A549 (cell line): ENCODE results near the gene SORCS2. TPM values are rescaled to one million over a fixed set of nuclear protein-coding genes. Genes with fewer than 3 reads are reported as not detected.

Source experiments
- ATAC-seq, 2 experiments: fragments of 200-7000 bp in 1 of 2; fragments of >200 bp in 1 of 2; cut with Nextera tagmentation in 1 of 2; cut with Tn5 transposase in 1 of 2; 3 replicates each; pipeline versions ENCODE4 v1.8.0 to v1.9.1; 2018 to 2020; ENCODE audit warnings: mild to moderate bottlenecking in 1 of 2, moderate library complexity in 1 of 2
- CTCF ChIA-PET: fragments of 300-600 bp; sonication (Branson Sonifier 250); formaldehyde crosslinking; extraction: SDS; loops from one replicate; lab custom pipeline; 2021; ENCODE audit warnings: antibody characterized with exemption, inconsistent platforms; lab: Yijun Ruan, JAX
- POLR2A ChIA-PET: fragments of 350-600 bp; formaldehyde crosslinking; extraction: SDS; loops from one replicate; lab custom pipeline; 2021; ENCODE audit warnings: antibody characterized with exemption, inconsistent platforms; lab: Yijun Ruan, JAX
- DNase-seq, 2 experiments: peaks; one replicate each; pipeline versions ENCODE4 v3.0.0 to v3.0.0-alpha.2; 2011 to 2016; ENCODE audit warnings: low read depth in 1 of 2, low spot score in 1 of 2
- FAIRE-seq: peaks from 2 replicates; lab custom pipeline; 2011; peaks lifted over from hg19 to GRCh38; lab: Jason Lieb, UNC
- H3K27ac ChIP-seq, 2 experiments: fragments of >200 bp; sonication (Bioruptor Twin); formaldehyde crosslinking; 3 replicates each; pipeline ENCODE4 v1.5.1; 2016 to 2017
- H3K4me1 ChIP-seq: fragments of >200 bp; sonication (Bioruptor Twin); formaldehyde crosslinking; 3 replicates; pipeline ENCODE4 v1.6.1; 2016
- H3K4me2 ChIP-seq: fragments of >200 bp; sonication (Bioruptor Twin); formaldehyde crosslinking; 3 replicates; pipeline ENCODE4 v1.6.1; 2016
- H3K4me3 ChIP-seq: fragments of >200 bp; sonication (Bioruptor Twin); formaldehyde crosslinking; 3 replicates; pipeline ENCODE4 v1.5.1; 2016
- H3K9me3 ChIP-seq: fragments of >200 bp; sonication (Bioruptor Twin); formaldehyde crosslinking; 3 replicates; pipeline ENCODE4 v1.6.1; 2016
- CBX8 ChIP-seq: fragments of 200-600 bp; sonication (generic); IDR thresholded peaks from 2 replicates; pipeline ENCODE4 v1.6.1; 2016
- CEBPB ChIP-seq, 2 experiments: fragments of >200 bp in 1 of 2; sonication (Bioruptor Twin) in 1 of 2; formaldehyde crosslinking in 1 of 2; IDR thresholded peaks; 2 replicates each; pipeline ENCODE4 v1.6.1; 2012 to 2016
- CHD2 ChIP-seq: fragments of 150-350 bp; IDR thresholded peaks from 2 replicates; pipeline ENCODE4 v1.6.1; 2014; ENCODE audit warnings: low read length; ENCODE audit not compliant: partially characterized antibody
- CHD4 ChIP-seq: fragments of 200-600 bp; sonication (generic); IDR thresholded peaks from 2 replicates; pipeline ENCODE4 v1.6.1; 2016; ENCODE audit warnings: antibody characterized with exemption, mild to moderate bottlenecking, borderline replicate concordance
- CTCF ChIP-seq: fragments of >200 bp; sonication (Bioruptor Twin); formaldehyde crosslinking; IDR thresholded peaks from 3 replicates; pipeline ENCODE4 v1.5.1; 2016
- EHF ChIP-seq: fragments of 250-450 bp; sonication (Bioruptor Pico); IDR thresholded peaks from 2 replicates; pipeline ENCODE4 v1.5.0; 2020; ENCODE audit warnings: mild to moderate bottlenecking
- EP300 ChIP-seq, 2 experiments: fragments of >200 bp; sonication (Bioruptor Twin); formaldehyde crosslinking; IDR thresholded peaks; 2 replicates in 1 of 2; 3 replicates in 1 of 2; pipeline ENCODE4 v1.6.1; 2016 to 2017
- ESRRA ChIP-seq: fragments of 150-350 bp; IDR thresholded peaks from 2 replicates; pipeline ENCODE4 v1.6.1; 2014; ENCODE audit warnings: mild to moderate bottlenecking, low read length, borderline replicate concordance
- FOSB ChIP-seq: fragments of 250-450 bp; sonication (Bioruptor Pico); IDR thresholded peaks from 2 replicates; pipeline ENCODE4 v1.5.0; 2020; ENCODE audit warnings: mild to moderate bottlenecking, moderate library complexity
- HEYL ChIP-seq: fragments of 250-450 bp; sonication (Bioruptor Pico); IDR thresholded peaks from 2 replicates; pipeline ENCODE4 v1.8.0; 2021; ENCODE audit warnings: mild to moderate bottlenecking, moderate library complexity
- HOXB13 ChIP-seq: fragments of 250-450 bp; sonication (Bioruptor Pico); IDR thresholded peaks from 2 replicates; pipeline ENCODE4 v1.5.0; 2020; ENCODE audit warnings: low read depth, mild to moderate bottlenecking, moderate library complexity
- HOXB5 ChIP-seq: fragments of 250-450 bp; sonication (Bioruptor Pico); IDR thresholded peaks from 2 replicates; pipeline ENCODE4 v1.5.0; 2020; ENCODE audit warnings: mild to moderate bottlenecking, moderate library complexity
- JUNB ChIP-seq: fragments of >200 bp; sonication (Bioruptor Twin); formaldehyde crosslinking; IDR thresholded peaks from 2 replicates; pipeline ENCODE4 v1.6.1; 2016
- NR3C1 ChIP-seq: fragments of >200 bp; sonication (Bioruptor Twin); formaldehyde crosslinking; IDR thresholded peaks from 3 replicates; pipeline ENCODE4 v1.6.1; 2017
- PHF8 ChIP-seq: fragments of 200-600 bp; sonication (generic); IDR thresholded peaks from 2 replicates; pipeline ENCODE4 v1.6.1; 2016; ENCODE audit warnings: low read depth, mild to moderate bottlenecking, antibody characterized with exemption, moderate library complexity, borderline replicate concordance
- POLR2A ChIP-seq: IDR thresholded peaks from 2 replicates; pipeline ENCODE4 v1.6.1; 2012; ENCODE audit warnings: mild to moderate bottlenecking, low read length
- RAD21 ChIP-seq, 2 experiments: fragments of >200 bp in 1 of 2; sonication (Bioruptor Twin) in 1 of 2; formaldehyde crosslinking in 1 of 2; IDR thresholded peaks in 1 of 2; conservative IDR thresholded peaks in 1 of 2; 2 replicates in 1 of 2; 3 replicates in 1 of 2; pipeline ENCODE4 v1.6.1; 2012 to 2018; ENCODE audit warnings: inconsistent platforms in 1 of 2
- RARB ChIP-seq: fragments of 250-450 bp; sonication (Bioruptor Pico); IDR thresholded peaks from 2 replicates; pipeline ENCODE4 v1.8.0; 2021; ENCODE audit warnings: mild to moderate bottlenecking, moderate library complexity
- RCOR1 ChIP-seq: fragments of 150-350 bp; IDR thresholded peaks from 2 replicates; pipeline ENCODE4 v1.6.1; 2014; ENCODE audit warnings: antibody characterized with exemption, low read length, low read depth
- REST ChIP-seq: fragments of 200-600 bp; sonication (generic); IDR thresholded peaks from 2 replicates; pipeline ENCODE4 v1.6.1; 2016; ENCODE audit warnings: antibody characterized with exemption, mild to moderate bottlenecking, moderate library complexity
- RFX5 ChIP-seq: fragments of 450-650 bp; IDR thresholded peaks from 2 replicates; pipeline ENCODE4 v1.7.1; 2014; ENCODE audit warnings: antibody characterized with exemption, mild to moderate bottlenecking, moderate library complexity
- SMC3 ChIP-seq: fragments of >200 bp; sonication (Bioruptor Twin); formaldehyde crosslinking; IDR thresholded peaks from 3 replicates; pipeline ENCODE4 v1.6.1; 2018; ENCODE audit warnings: inconsistent platforms
- SREBF2 ChIP-seq: fragments of 450-650 bp; IDR thresholded peaks from 2 replicates; pipeline ENCODE4 v1.6.1; 2014; ENCODE audit warnings: mild to moderate bottlenecking, moderate library complexity
- TFCP2L1 ChIP-seq: fragments of 250-450 bp; sonication (Bioruptor Pico); IDR thresholded peaks from 2 replicates; pipeline ENCODE4 v1.5.0; 2021; ENCODE audit warnings: mild to moderate bottlenecking
- TP53 ChIP-seq: fragments of 250-450 bp; sonication (Bioruptor Pico); IDR thresholded peaks from 2 replicates; pipeline ENCODE4 v1.5.0; 2021; ENCODE audit warnings: mild to moderate bottlenecking, moderate library complexity
- USF2 ChIP-seq: fragments of 450-650 bp; IDR thresholded peaks from 2 replicates; pipeline ENCODE4 v1.6.1; 2014; ENCODE audit warnings: antibody characterized with exemption
- ZFP36 ChIP-seq: fragments of 450-650 bp; IDR thresholded peaks from 2 replicates; pipeline ENCODE4 v1.6.1; 2014; ENCODE audit warnings: borderline replicate concordance; ENCODE audit not compliant: partially characterized antibody
- WGBS: methylation state at CpG from one replicate; pipeline ENCODE4 v1.1.6; 2017; ENCODE audit errors: missing lambda C conversion rate; 5-methylcytosine and 5-hydroxymethylcytosine counted together
- polyA plus RNA-seq, 4 experiments: library from polyadenylated mRNA; depleted of rRNA in 3 of 4; stranded (reverse); fragments of >200 nt; fragmentation: RNase III in 1 of 4; extraction: RNeasy Plus Mini Kit Qiagen cat#74134 plus additional on column Dnase treatment in 1 of 4; gene quantifications; 2 replicates in 3 of 4; 3 replicates in 1 of 4; pipeline ENCODE4 v1.2.3, GENCODE V29; 2011 to 2017

The SORCS2 gene
- polyA plus RNA-seq, 2 of the 4 experiments (the other 2 are of a cell fraction): 1.4 to 4.6 TPM

- no peak overlapping the region for H3K27ac ChIP-seq
- POLR2A ChIA-PET: no interaction called here
- no peak for TF ChIP-seq USF2
- TF ChIP-seq PHF8: no peak
- TF ChIP-seq ZFP36: no peak
- no peak for TF ChIP-seq CEBPB (IDR thresholded peaks at IDR 0.05)
- TF ChIP-seq CTCF: no peak
- TF ChIP-seq SREBF2: no peak
- no peak for TF ChIP-seq EHF (CRISPR knock-in tag)
- no peak for TF ChIP-seq TFCP2L1
- TF ChIP-seq CHD4: no peak
- TF ChIP-seq RFX5: no peak
- no peak for TF ChIP-seq RARB (CRISPR knock-in tag)
- no peak for TF ChIP-seq NR3C1
- no peak for TF ChIP-seq FOSB (CRISPR knock-in tag)
- TF ChIP-seq ESRRA: no peak
Measured at GRCh38 chr4:7710576-7711306, 518.4 kb downstream of the SORCS2 start.

GRCh38 chr4:7711307-7711963, 519.1 kb downstream of the SORCS2 start:
- POLR2A ChIA-PET: no interaction called here
- Histone ChIP-seq H3K4me2 (no peak overlapping the region), H3K4me1 (no peaks in the 10 kb centered on the region), H3K9me3 (no peaks in the 10 kb centered on the region), H3K4me3 (no peak overlapping the region), H3K27ac (no peak overlapping the region)
- CTCF ChIA-PET: interaction anchor here (1.4 kb wide), 1 partner anchor 9 kb away, joined by 3 read pairs; no protein-coding TSS in a partner anchor
- no peak for FAIRE-seq
- no peak for ATAC-seq
- 67% methylated on average over 4 of the region's 10 CpGs for WGBS
- TF ChIP-seq HOXB13 (CRISPR knock-in tag) (no peak), POLR2A (no peak), JUNB (no peak)
- DNase-seq: no peak

More at GRCh38 chr4:7710576-7711306, 518.4 kb downstream of the SORCS2 start:
- no peak overlapping the region for H3K4me3 ChIP-seq
- H3K9me3 ChIP-seq: no peaks in the 10 kb centered on the region
- ATAC-seq (no peak), DNase-seq (no peak), FAIRE-seq (no peak)
- 83% methylated on average over 13 of the region's 21 CpGs for WGBS
- CTCF ChIA-PET: no interaction called here
- no peaks in the 10 kb centered on the region for H3K4me1 ChIP-seq
- no peak overlapping the region for H3K4me2 ChIP-seq

- ATAC-seq (no peak), FAIRE-seq (no peak), DNase-seq (no peak)
- ChIA-PET CTCF (interaction anchor here (1.4 kb wide), 1 partner anchor 8 kb away, joined by 3 read pairs; no protein-coding TSS in a partner anchor), POLR2A (no interaction called here)
- no peak for TF ChIP-seq HEYL (CRISPR knock-in tag)
- TF ChIP-seq NR3C1: no peak
- TF ChIP-seq CBX8: no peak
- TF ChIP-seq SMC3: no peak
- TF ChIP-seq RAD21 (conservative IDR thresholded peaks at IDR 0.05 in 1 of 2, IDR thresholded peaks at IDR 0.05 in 1 of 2): no peak
- TF ChIP-seq TP53 (CRISPR knock-in tag): no peak
- no peak for TF ChIP-seq HOXB5
- TF ChIP-seq REST: no peak
- TF ChIP-seq RCOR1: no peak
- no peak for TF ChIP-seq EP300 (IDR thresholded peaks at IDR 0.05)
- TF ChIP-seq EHF (CRISPR knock-in tag): no peak
- TF ChIP-seq CHD2: no peak
- no peak for TF ChIP-seq SREBF2
- H3K9me3 ChIP-seq: no peaks in the 10 kb centered on the region
- no peak overlapping the region for H3K4me2 ChIP-seq
- no peaks in the 10 kb centered on the region for H3K4me1 ChIP-seq
- no peak overlapping the region for H3K4me3 ChIP-seq
- WGBS: 94% methylated on average over 9 of the region's 19 CpGs
- no peak overlapping the region for H3K27ac ChIP-seq
Measured at GRCh38 chr4:7712021-7712671, 519.8 kb downstream of the SORCS2 start.
